ENCODE data around the gene RAB9B. TPM values are rescaled to one million over a fixed set of nuclear protein-coding genes. Genes with fewer than 3 reads are reported as not detected.
"Not testable (repeated sequence)": the region's sequence is repeated elsewhere in the genome, so short reads cannot be mapped to it uniquely, and the experiment has no call there.

The RAB9B gene
- total and polyA plus RNA-seq, 2 donors: 16.2 to 33.6 TPM

DNA sequence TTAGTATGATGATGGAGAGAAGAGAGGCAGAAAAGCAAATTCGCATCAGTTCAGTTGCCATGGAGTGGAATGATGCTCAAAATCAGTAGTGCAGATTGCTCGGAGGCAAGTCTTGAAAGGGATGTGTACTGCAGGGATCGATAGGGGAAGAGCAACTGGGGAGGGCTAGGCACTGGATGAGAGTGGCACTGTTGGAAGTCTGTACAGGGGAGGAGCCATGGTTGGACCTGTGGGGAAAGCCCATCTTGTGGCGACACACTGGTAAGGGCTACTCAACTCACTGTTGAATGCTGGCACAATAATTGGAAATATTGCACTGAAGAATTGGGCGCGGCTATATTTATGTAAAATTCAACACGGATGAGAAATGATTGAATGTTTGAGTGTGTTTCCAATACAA lies 1.2 kb downstream of the RAB9B start:
- Histone ChIP-seq H3K4me3 (ENCODE audit: low read depth, low read length) (no peak overlapping the region), H3K4me1 (ENCODE audit: insufficient read depth) (no peaks in the 10 kb centered on the region), H3K27ac (ENCODE audit: low read depth) (no peak overlapping the region), H3K36me3 (ENCODE audit: insufficient read depth) (no peaks in the 10 kb centered on the region)
- 66% methylated on average over 7 of the region's 7 CpGs for WGBS
- no peak for DNase-seq (ENCODE audit: extremely low spot score)

DNA sequence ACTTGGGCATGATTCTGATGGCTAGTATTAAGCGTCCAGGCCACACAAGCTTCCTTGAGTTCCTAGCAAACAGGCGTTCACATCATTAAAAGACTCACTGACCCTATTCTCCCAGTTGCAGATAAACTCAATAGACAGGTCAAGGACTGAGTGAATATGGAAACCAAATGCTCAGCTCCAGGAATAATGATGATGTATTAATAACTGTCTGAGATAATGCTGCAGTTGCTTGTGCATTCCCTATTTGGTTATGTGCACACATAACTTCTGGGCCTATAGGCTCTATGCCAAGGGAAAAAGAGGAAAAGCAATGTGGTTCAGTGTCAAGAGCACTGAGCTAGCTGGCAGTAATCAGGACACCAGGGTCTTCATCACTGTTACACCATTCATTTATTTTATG lies 3.5 kb downstream of the RAB9B start:
- Histone ChIP-seq H3K36me3 (ENCODE audit: insufficient read depth) (no peaks in the 10 kb centered on the region), H3K27ac (ENCODE audit: low read depth) (peak overlapping the region; percentile 38), H3K4me3 (ENCODE audit: low read depth, low read length) (no peak overlapping the region), H3K4me1 (ENCODE audit: insufficient read depth) (no peaks in the 10 kb centered on the region)
- 38% methylated on average over 2 of the region's 2 CpGs for WGBS
- DNase-seq (ENCODE audit: extremely low spot score): no peak

DNA sequence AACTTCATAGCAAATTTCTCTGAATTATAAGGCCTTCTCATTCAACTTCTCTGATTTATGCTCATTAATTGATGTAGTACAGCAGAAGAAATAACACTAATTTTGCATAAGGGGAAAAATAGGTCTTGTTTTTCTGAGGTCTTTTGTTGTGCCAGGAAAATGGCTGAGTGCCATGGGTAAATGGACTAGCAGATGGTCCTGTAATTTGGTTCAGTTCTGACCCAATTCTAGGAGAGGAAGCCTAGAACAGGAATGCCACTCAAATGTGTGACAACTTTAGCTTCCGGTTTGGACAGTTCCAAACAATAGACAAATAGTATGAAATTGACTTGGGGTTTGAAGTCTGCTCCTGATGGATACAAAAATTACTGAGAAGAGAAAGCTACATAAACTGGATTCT lies 6.2 kb downstream of the RAB9B start:
- Histone ChIP-seq H3K27ac (ENCODE audit: low read depth) (no peak overlapping the region), H3K36me3 (ENCODE audit: insufficient read depth) (no peaks in the 10 kb centered on the region), H3K4me3 (ENCODE audit: low read depth, low read length) (no peak overlapping the region), H3K4me1 (ENCODE audit: insufficient read depth) (no peaks in the 10 kb centered on the region)
- 71% methylated on average over 1 of the region's 1 CpG for WGBS
- DNase-seq (ENCODE audit: extremely low spot score): no peak

DNA sequence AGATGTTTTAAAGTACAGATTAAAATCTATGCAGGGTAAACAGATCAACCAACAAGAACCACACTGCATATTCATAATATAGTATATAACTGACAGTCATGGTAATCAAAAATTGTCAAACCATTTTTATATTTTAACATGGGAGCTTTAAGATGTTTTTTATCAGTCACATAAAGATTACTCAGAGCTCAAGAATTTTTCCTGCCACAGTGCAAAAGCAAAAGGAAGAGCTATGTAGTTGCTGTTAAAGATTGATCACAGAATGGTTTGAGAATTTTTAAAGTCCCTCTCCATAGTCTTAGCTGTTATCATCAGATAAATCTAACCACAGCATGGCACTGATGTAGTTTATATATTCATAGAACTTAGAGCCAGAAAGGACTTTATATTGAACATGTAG lies 8.5 kb downstream of the RAB9B start:
- Histone ChIP-seq H3K4me1 (ENCODE audit: insufficient read depth) (no peaks in the 10 kb centered on the region), H3K4me3 (ENCODE audit: low read depth, low read length) (no peak overlapping the region), H3K36me3 (ENCODE audit: insufficient read depth) (no peaks in the 10 kb centered on the region), H3K27ac (ENCODE audit: low read depth) (no peak overlapping the region)
- DNase-seq (ENCODE audit: extremely low spot score): no peak

DNA sequence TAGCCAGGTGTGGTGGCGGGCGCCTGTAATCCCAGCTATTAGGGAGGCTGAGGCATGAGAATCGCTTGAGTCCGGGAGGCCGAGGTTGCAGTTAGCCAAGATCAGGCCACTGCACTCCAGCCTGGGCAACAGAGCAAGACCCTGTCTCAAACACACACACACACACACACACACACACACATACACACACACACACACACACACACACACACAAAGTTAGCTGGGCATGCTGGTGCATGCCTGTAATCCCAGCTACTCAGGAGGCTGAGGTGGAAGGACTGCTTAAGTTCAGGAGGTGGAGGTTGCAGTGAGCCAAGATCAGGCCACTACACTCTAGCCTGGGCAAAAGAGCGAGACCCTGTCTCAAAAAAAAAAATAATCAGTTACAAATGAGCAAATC lies 11.3 kb downstream of the RAB9B start:
- DNase-seq (ENCODE audit: extremely low spot score); H3K36me3 ChIP-seq (ENCODE audit: insufficient read depth); H3K4me1 ChIP-seq (ENCODE audit: insufficient read depth); H3K4me3 ChIP-seq (ENCODE audit: low read depth, low read length); H3K27ac ChIP-seq (ENCODE audit: low read depth): not testable (repeated sequence)
- WGBS: 96% methylated on average over 6 of the region's 6 CpGs

DNA sequence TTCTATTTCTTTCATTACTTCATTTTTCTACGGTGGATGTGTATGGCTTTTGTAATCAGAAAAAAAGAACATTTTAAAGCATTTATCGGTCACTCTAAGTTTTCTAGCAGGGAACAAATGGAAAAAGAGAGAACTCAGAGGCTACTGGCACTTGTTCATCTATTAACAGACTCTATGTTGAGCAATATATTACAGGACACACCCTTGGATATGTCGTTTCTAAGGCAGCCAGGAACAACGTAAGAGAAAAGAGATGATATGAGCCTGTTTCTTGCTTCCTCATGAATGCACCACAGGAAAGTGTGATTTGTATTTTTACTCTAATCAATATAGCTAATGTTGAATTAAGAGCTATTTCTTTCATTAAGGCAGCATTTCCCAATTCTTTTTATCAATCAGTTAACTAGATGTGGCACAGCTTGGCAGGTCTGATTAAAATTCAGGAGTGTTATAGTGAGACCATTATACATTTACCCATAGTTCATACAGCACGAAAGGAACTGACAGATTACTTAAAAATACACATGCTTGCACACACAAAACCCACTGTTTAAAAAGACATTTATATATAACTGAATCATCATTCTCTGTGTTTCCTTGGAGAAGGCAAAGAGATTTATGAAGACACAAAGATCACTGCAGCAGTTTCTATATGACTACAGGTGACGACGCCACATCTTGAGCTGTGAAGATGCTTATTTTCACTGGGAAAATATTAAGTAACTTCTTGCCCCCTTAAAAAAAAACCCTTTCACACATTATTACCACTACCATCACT lies 13.0 kb downstream of the RAB9B start:
- Histone ChIP-seq H3K36me3 (ENCODE audit: insufficient read depth) (no peaks in the 10 kb centered on the region), H3K4me1 (ENCODE audit: insufficient read depth) (no peaks in the 10 kb centered on the region), H3K27ac (ENCODE audit: low read depth) (no peak overlapping the region), H3K4me3 (ENCODE audit: low read depth, low read length) (no peak overlapping the region)
- DNase-seq (ENCODE audit: extremely low spot score): no peak
- WGBS: 36% methylated on average over 7 of the region's 7 CpGs

DNA sequence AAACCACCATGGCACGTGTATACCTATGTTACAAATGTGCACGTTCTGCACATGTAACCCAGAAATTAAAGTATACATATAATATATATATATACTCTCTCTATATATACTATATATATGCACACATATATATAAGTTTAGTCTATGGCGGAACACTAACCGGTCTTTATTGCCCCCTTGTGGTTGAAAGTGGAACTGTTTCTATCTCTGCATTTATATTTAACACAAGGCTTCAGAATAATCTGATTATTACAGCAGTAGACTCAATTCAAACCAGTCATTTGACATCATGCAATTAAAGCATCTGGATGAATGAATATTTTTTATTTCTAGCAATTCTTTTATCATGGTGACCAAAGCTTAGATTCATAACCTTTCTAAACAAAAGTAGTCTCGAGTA lies 14.6 kb downstream of the RAB9B start:
- peak; percentile 13 for DNase-seq (ENCODE audit: extremely low spot score)
- 21% methylated on average over 5 of the region's 5 CpGs for WGBS

DNA sequence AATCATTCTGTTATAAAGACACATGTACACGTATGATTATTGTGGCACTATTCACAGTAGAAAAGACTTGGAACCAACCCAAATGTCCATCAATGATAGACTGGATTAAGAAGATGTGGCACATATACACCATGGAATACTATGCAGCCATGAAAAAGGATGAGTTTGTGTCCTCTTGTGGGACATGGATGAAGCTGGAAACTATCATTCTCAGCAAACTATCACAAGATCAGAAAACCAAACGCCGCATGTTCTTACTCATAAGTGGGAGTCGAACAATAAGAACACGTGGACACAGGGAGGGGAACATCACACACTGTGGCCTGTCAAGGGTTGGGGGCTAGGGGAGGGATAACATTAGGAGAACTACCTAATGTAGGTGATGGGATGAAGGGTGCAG lies 15.0 kb downstream of the RAB9B start:
- not testable (repeated sequence) for H3K4me3 ChIP-seq (ENCODE audit: low read depth, low read length); DNase-seq (ENCODE audit: extremely low spot score); H3K36me3 ChIP-seq (ENCODE audit: insufficient read depth); H3K27ac ChIP-seq (ENCODE audit: low read depth); H3K4me1 ChIP-seq (ENCODE audit: insufficient read depth)
- 47% methylated on average over 5 of the region's 5 CpGs for WGBS

More for the DNA sequence above, 14.6 kb downstream of the RAB9B start:
- H3K4me1 ChIP-seq (ENCODE audit: insufficient read depth): no peaks in the 10 kb centered on the region
- H3K36me3 ChIP-seq (ENCODE audit: insufficient read depth): no peaks in the 10 kb centered on the region
- no peak overlapping the region for H3K4me3 ChIP-seq (ENCODE audit: low read depth, low read length)
- no peak overlapping the region for H3K27ac ChIP-seq (ENCODE audit: low read depth)

DNA sequence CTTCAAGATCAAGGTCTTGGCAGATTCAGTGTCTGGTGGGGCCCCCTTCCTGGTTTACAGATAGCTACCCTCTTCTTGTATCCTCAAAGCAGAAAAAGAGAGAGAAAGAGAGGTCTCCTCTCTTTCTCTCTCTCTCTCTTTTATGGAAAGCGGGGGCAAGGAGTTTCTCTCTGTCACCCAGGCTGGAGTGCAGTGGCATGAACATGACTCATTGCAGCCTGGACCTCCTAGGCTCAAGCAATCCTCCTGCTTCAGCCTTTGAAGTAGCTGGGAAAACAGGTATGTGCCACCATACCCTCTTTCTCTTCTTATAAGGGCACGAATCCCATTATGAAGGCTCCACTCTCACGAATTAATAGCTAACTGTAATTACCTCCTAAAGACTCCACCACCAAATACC lies 20.2 kb downstream of the RAB9B start:
- Histone ChIP-seq H3K4me3 (ENCODE audit: low read depth, low read length) (no peak overlapping the region), H3K27ac (ENCODE audit: low read depth) (no peak overlapping the region), H3K36me3 (ENCODE audit: insufficient read depth) (no peaks in the 10 kb centered on the region), H3K4me1 (ENCODE audit: insufficient read depth) (no peaks in the 10 kb centered on the region)
- no peak for DNase-seq (ENCODE audit: extremely low spot score)
- 81% methylated on average over 3 of the region's 3 CpGs for WGBS

DNA sequence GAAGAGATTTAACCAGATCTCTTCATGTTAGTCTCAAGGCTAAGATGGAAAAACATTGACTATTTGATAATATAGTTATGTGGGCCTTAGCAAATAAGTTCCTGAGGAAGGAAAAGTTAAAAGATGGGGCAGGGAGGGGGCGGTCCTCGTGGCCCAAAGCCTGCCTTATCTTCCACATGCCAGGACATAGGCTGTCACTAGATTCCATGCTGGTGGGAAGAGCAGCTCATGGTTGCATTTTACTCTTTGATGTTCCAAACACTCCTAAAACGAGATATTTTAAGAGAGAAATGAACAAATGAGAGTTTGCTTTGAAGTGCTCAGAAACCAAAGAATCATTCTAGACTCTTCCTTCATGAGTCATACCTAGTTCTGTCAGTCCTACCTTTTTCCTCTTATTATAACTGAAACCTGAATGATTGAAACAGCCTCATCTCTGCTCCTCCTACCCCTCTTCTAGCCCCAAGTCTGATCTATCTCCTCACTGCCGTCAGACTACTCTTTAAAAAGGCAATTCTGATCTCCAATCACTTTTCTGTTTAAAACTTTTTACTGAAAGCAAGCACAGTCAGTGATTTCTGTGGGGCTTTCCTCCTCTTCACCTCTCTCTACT lies 25.1 kb downstream of the RAB9B start:
- DNase-seq (ENCODE audit: extremely low spot score): no peak
- 64% methylated on average over 4 of the region's 4 CpGs for WGBS
- no peaks in the 10 kb centered on the region for H3K4me1 ChIP-seq (ENCODE audit: insufficient read depth)
- H3K4me3 ChIP-seq (ENCODE audit: low read depth, low read length): no peak overlapping the region
- H3K36me3 ChIP-seq (ENCODE audit: insufficient read depth): no peaks in the 10 kb centered on the region
- no peak overlapping the region for H3K27ac ChIP-seq (ENCODE audit: low read depth)

DNA sequence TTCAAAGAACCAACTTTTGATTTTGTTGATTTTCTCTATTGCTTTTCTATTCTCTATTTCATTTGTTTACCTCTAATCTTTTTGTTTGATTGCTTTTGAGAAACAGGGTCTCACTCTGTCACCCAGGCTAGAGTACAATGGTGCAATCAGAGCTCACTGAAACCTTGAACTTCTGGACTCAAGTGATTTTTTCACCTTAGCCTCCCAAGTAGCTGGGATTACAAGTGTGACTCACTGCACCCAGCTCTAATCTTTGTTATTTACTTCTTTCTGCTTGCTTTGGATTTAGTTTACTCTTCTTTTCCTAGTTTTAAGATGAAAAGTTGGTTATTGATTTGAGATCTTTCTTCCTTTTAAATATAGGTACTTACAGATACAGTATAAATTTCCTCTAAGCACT lies 26.2 kb downstream of the RAB9B start:
- Histone ChIP-seq H3K36me3 (ENCODE audit: insufficient read depth) (no peaks in the 10 kb centered on the region), H3K4me3 (ENCODE audit: low read depth, low read length) (no peak overlapping the region), H3K27ac (ENCODE audit: low read depth) (no peak overlapping the region), H3K4me1 (ENCODE audit: insufficient read depth) (no peaks in the 10 kb centered on the region)
- DNase-seq (ENCODE audit: extremely low spot score): no peak

DNA sequence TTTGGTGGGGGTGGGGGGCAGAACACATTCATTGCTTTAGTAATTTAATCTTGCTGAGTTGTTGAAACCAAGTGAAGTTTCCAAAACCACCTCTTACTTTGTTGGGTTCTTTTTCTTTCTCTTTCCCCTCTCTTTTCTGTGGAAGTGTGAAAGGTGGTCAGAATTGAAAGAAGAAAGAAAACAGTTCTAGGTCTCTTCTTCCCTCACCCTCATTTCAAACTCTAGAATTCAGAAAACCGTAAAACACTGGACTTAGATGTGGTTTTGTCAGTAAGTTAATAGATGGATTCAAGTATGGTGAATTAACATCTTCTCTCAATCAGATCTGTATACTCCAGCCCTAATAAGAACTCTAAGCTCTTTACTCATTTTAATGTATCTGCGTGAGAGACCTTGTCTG lies 31.7 kb downstream of the RAB9B start:
- Histone ChIP-seq H3K27ac (ENCODE audit: low read depth) (no peak overlapping the region), H3K36me3 (ENCODE audit: insufficient read depth) (no peaks in the 10 kb centered on the region), H3K4me3 (ENCODE audit: low read depth, low read length) (no peak overlapping the region), H3K4me1 (ENCODE audit: insufficient read depth) (no peaks in the 10 kb centered on the region)
- no peak for DNase-seq (ENCODE audit: extremely low spot score)
- WGBS: 94% methylated on average over 2 of the region's 2 CpGs

DNA sequence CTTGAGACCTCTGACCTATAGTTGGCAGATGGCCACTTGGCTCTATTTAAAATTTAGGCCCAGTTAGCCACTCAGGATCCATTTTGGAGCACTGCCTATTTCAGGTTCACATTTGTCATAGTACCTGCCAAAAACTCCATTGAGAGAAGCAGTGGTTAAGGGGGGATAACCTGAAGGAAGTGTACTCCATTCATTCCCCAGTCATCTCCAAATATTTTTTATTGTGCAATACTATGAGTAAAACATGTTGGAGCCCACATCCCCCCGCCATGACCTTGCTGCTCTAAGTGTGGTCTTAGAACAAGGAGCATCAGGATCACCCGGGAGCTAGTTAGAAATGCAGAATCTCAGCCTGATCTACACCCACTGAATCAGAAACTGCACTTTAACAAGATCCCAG lies 34.4 kb downstream of the RAB9B start:
- H3K4me1 ChIP-seq (ENCODE audit: insufficient read depth): no peaks in the 10 kb centered on the region
- no peak for DNase-seq (ENCODE audit: extremely low spot score)
- H3K27ac ChIP-seq (ENCODE audit: low read depth): no peak overlapping the region
- H3K4me3 ChIP-seq (ENCODE audit: low read depth, low read length): no peak overlapping the region
- 81% methylated on average over 2 of the region's 2 CpGs for WGBS
- H3K36me3 ChIP-seq (ENCODE audit: insufficient read depth): no peaks in the 10 kb centered on the region

DNA sequence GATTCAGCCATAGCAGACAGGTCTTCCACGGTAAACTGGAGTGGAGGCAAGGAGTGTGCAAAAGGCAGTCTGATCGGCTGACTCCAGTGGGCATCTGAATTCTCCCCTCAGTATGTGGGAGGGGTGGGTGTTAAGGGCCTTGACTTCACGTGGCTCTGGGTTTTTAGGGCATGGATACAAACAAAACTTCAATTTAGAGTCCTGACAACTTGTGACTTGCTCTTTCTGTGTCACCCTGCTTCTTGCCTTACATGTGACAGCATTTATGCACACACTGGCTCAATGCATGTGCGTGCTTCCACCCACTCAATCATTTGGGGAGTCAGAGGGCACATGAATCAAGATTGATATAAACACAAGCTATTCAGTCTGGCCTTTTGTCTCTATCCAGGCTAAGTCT lies 37.9 kb downstream of the RAB9B start:
- no peak overlapping the region for H3K4me3 ChIP-seq (ENCODE audit: low read depth, low read length)
- H3K27ac ChIP-seq (ENCODE audit: low read depth): no peak overlapping the region
- no peaks in the 10 kb centered on the region for H3K36me3 ChIP-seq (ENCODE audit: insufficient read depth)
- DNase-seq (ENCODE audit: extremely low spot score): no peak
- WGBS: 73% methylated on average over 4 of the region's 4 CpGs
- no peaks in the 10 kb centered on the region for H3K4me1 ChIP-seq (ENCODE audit: insufficient read depth)

All from urinary bladder (tissue), 4 donors.